Muscle layer of colon (tissue), 2 donors: ENCODE data around the gene SLC35G1.

Source experiments
- H3K27ac ChIP-seq: one replicate; pipeline ENCODE4 v1.7.0; 2013; ENCODE audit warnings: low read depth, mild to moderate bottlenecking, low read length, moderate library complexity
- H3K27me3 ChIP-seq, 2 donors: one replicate each; pipeline ENCODE4 v1.7.0; 2013; ENCODE audit warnings: low read length in 2 of 2, mild to moderate bottlenecking in 2 of 2; ENCODE audit not compliant: insufficient read depth in 2 of 2, control insufficient read depth in 1 of 2
- H3K36me3 ChIP-seq: one replicate; pipeline ENCODE4 v1.7.0; 2013; ENCODE audit warnings: mild to moderate bottlenecking, low read length; ENCODE audit not compliant: insufficient read depth
- H3K4me1 ChIP-seq: one replicate; pipeline ENCODE4 v1.7.0; 2013; ENCODE audit warnings: mild to moderate bottlenecking, low read length; ENCODE audit not compliant: insufficient read depth
- H3K4me3 ChIP-seq, 2 donors: one replicate each; pipeline ENCODE4 v1.7.0; 2013; ENCODE audit warnings: low read length in 2 of 2, low read depth in 1 of 2, mild to moderate bottlenecking in 1 of 2, moderate library complexity in 1 of 2
- H3K9ac ChIP-seq: one replicate; pipeline ENCODE4 v1.7.0; 2013; ENCODE audit warnings: low read length
- H3K9me3 ChIP-seq: one replicate; pipeline ENCODE4 v1.7.0; 2013; ENCODE audit warnings: mild to moderate bottlenecking, low read length
- donor health status: abdominal sarcoma.
- donor health status: Adenocarcinoma of cecum.

The SLC35G1 gene

GRCh38 chr10:93897070-93897780 lies 3.4 kb downstream of the SLC35G1 start:
- no peaks in the 10 kb centered on the region for H3K27me3 ChIP-seq
- H3K27ac ChIP-seq = no peak overlapping the region
- no peak overlapping the region for H3K4me3 ChIP-seq
- no peak overlapping the region for H3K9ac ChIP-seq
- peaks cover 9% of the 10 kb centered on the region for H3K4me1 ChIP-seq
- peaks cover 6% of the 10 kb centered on the region for H3K36me3 ChIP-seq
- no peaks in the 10 kb centered on the region for H3K9me3 ChIP-seq

DNA sequence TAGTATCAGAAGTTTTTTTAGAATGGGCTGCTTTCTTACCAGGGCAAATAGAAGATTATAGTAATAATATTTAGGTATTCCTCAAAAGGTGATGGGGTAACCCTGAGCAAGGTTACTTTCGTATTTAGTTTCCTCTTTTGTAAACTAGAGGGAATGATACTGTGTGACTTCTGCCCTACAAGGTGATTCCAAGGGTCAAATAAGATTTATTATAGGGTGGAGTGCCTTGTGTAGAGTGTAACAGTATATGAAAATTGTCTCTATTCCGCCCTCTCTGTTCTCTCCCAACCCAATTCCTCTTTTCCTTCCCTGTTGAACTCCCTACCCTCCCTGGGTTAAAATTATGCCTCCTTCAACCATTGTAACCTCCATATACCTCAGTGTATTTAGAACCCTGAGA lies 5.3 kb downstream of the SLC35G1 start:
- Histone ChIP-seq H3K9me3 (no peaks in the 10 kb centered on the region), H3K36me3 (peaks cover 6% of the 10 kb centered on the region), H3K9ac (no peak overlapping the region), H3K4me1 (peaks cover 9% of the 10 kb centered on the region), H3K27me3 (no peaks in the 10 kb centered on the region), H3K4me3 (no peak overlapping the region), H3K27ac (no peak overlapping the region)

- no peaks in the 10 kb centered on the region for H3K9me3 ChIP-seq
- no peaks in the 10 kb centered on the region for H3K27me3 ChIP-seq
- H3K27ac ChIP-seq = no peak overlapping the region
- peaks cover 6% of the 10 kb centered on the region for H3K36me3 ChIP-seq
- no peak overlapping the region for H3K9ac ChIP-seq
- H3K4me1 ChIP-seq = no peaks in the 10 kb centered on the region
- no peak overlapping the region for H3K4me3 ChIP-seq
Observed at GRCh38 chr10:93903051-93903450, 9.3 kb downstream of the SLC35G1 start.

DNA sequence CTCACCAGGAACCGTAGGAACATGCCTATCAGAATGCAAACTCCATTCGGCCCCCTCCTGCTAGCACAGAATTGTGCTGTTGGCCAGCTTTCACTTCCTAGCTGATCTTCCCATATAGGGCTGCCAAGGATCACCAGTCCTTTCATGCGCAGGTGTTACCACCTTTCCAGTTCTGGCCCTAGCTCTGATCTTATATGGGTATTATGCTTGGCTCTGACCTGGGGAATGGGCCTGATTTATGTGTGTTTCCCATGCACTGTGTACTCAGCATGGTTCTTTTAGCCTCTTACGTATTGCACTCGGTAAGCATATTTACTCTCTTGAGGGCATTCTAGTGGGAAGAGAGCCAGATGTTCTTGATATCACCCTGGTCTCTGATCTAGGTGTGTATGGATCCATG lies 11.1 kb downstream of the SLC35G1 start:
- Histone ChIP-seq H3K27me3 (no peaks in the 10 kb centered on the region), H3K4me1 (no peaks in the 10 kb centered on the region), H3K9me3 (no peaks in the 10 kb centered on the region), H3K9ac (no peak overlapping the region), H3K36me3 (peaks cover 6% of the 10 kb centered on the region), H3K4me3 (no peak overlapping the region), H3K27ac (no peak overlapping the region)

- Histone ChIP-seq H3K9ac (no peak overlapping the region), H3K9me3 (no peaks in the 10 kb centered on the region), H3K36me3 (no peaks in the 10 kb centered on the region), H3K4me1 (no peaks in the 10 kb centered on the region), H3K27me3 (no peaks in the 10 kb centered on the region), H3K27ac (no peak overlapping the region), H3K4me3 (no peak overlapping the region)
Observed at GRCh38 chr10:93907059-93907458, 13.3 kb downstream of the SLC35G1 start.

- Histone ChIP-seq H3K9ac (no peak overlapping the region), H3K9me3 (no peaks in the 10 kb centered on the region), H3K36me3 (no peaks in the 10 kb centered on the region), H3K4me3 (no peak overlapping the region), H3K27me3 (no peaks in the 10 kb centered on the region), H3K4me1 (no peaks in the 10 kb centered on the region), H3K27ac (no peak overlapping the region)
Observed at GRCh38 chr10:93911866-93912265, 18.1 kb downstream of the SLC35G1 start.

GRCh38 chr10:93912444-93912843 lies 18.7 kb downstream of the SLC35G1 start:
- H3K27ac ChIP-seq = no peak overlapping the region

DNA sequence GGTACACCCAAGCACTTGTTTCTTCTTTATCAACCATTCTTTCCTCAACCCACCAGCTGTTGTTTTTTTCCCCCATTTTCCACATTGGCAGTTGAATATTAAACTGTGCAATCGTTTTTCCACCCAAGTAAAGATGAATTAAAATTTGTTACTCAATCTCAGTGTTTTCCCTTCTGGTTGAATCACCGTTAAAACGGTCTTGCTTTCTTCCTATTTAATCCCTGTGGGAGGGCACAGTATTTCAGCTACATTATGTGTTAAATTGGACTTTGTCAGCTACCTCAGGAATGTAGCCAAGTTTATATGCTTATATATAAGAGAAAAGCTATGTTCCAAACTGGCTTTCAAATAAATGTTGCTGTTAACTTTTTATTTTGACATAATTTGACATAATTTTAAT lies 19.9 kb downstream of the SLC35G1 start:
- H3K9ac ChIP-seq = no peak overlapping the region

More at GRCh38 chr10:93912444-93912843, 18.7 kb downstream of the SLC35G1 start:
- H3K9ac ChIP-seq = no peak overlapping the region
- no peaks in the 10 kb centered on the region for H3K36me3 ChIP-seq
- H3K27me3 ChIP-seq = no peaks in the 10 kb centered on the region
- no peak overlapping the region for H3K4me3 ChIP-seq
- H3K4me1 ChIP-seq = no peaks in the 10 kb centered on the region
- H3K9me3 ChIP-seq = no peaks in the 10 kb centered on the region

GRCh38 chr10:93915598-93915997 lies 21.8 kb downstream of the SLC35G1 start:
- no peaks in the 10 kb centered on the region for H3K9me3 ChIP-seq
- no peak overlapping the region for H3K27ac ChIP-seq
- no peaks in the 10 kb centered on the region for H3K27me3 ChIP-seq
- H3K4me3 ChIP-seq = no peak overlapping the region
- no peaks in the 10 kb centered on the region for H3K36me3 ChIP-seq
- H3K9ac ChIP-seq = no peak overlapping the region
- no peaks in the 10 kb centered on the region for H3K4me1 ChIP-seq

More for the DNA sequence above, 19.9 kb downstream of the SLC35G1 start:
- H3K9me3 ChIP-seq = no peaks in the 10 kb centered on the region
- H3K27ac ChIP-seq = no peak overlapping the region
- H3K36me3 ChIP-seq = no peaks in the 10 kb centered on the region
- H3K4me3 ChIP-seq = no peak overlapping the region
- no peaks in the 10 kb centered on the region for H3K4me1 ChIP-seq
- H3K27me3 ChIP-seq = no peaks in the 10 kb centered on the region

DNA sequence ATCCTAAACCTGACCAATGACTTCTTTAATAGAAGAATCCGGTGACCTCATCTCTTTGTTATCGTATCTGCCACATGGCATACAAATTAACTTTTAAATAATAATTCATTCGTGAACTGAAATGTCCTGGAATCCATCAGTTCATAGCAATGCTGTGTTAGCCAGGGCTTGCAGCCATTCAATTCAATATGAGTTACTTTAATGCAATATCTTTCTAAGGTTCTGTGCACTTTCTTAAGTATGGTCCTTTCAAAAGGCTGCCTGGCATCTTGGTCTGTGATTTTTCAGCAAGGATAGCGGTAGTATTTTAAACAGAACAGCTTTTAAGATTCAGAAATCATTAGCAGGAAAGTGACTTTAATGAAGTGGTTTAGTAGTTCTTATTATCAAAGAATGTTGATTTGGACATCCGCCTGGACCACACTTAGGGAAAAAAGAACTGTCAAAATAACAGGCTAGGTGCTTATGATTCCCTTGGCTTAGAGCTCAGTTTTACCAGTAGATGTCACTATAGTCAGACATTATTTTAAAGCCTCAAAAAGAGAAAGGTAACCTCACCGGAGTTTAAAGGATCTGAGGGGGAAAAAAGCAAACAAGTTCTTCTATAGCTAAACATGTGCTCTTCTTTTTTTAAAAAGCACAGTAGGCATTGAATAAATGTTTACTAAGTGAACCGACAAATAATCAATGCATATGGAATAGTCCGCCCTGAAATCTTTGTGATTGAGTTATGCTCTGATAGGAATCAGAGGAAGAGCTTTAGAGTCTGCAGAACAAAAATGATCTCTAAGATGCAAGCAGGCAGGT lies 22.7 kb downstream of the SLC35G1 start:
- H3K27me3 ChIP-seq = no peaks in the 10 kb centered on the region
- no peaks in the 10 kb centered on the region for H3K36me3 ChIP-seq
- H3K9me3 ChIP-seq = no peaks in the 10 kb centered on the region
- H3K4me3 ChIP-seq = no peak overlapping the region
- no peak overlapping the region for H3K9ac ChIP-seq
- H3K4me1 ChIP-seq = no peaks in the 10 kb centered on the region
- H3K27ac ChIP-seq = no peak overlapping the region

- H3K4me1 ChIP-seq = no peaks in the 10 kb centered on the region
- H3K36me3 ChIP-seq = no peaks in the 10 kb centered on the region
- H3K27ac ChIP-seq = no peak overlapping the region
- H3K9ac ChIP-seq = no peak overlapping the region
- H3K4me3 ChIP-seq = no peak overlapping the region
- H3K27me3 ChIP-seq = no peaks in the 10 kb centered on the region
- H3K9me3 ChIP-seq = no peaks in the 10 kb centered on the region
Observed at GRCh38 chr10:93917064-93917391, 23.2 kb downstream of the SLC35G1 start.

DNA sequence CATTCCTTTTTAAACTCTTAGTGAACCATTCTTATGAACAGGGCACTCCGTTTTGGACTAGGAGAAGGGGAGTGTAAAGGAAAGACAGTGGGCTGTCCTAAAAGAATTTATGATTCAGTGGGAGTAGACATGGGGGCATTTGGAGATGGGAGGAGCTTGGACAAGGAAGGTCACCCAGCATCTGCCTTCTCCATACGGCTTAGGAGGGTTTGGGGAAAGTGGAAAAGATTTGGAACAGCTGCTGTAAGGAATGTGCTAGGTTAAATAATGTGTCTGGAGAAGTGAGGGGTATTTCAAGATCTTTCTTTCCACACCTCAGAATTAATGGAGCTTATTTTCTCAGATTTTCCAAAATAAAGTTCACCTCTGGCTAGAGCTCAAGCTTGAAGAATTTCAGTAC lies 24.0 kb downstream of the SLC35G1 start:
- Histone ChIP-seq H3K9ac (no peak overlapping the region), H3K9me3 (no peaks in the 10 kb centered on the region), H3K4me3 (no peak overlapping the region), H3K4me1 (no peaks in the 10 kb centered on the region), H3K27ac (no peak overlapping the region), H3K27me3 (no peaks in the 10 kb centered on the region), H3K36me3 (no peaks in the 10 kb centered on the region)
